HFF-Myc (cell line): ENCODE data around the gene BICRA.
"Not testable (repeated sequence)": the region's sequence is repeated elsewhere in the genome, so short reads cannot be mapped to it uniquely, and the experiment has no call there.

Experiments used
- DNase-seq: peaks from one replicate; pipeline ENCODE4 v3.0.0-alpha.2; 2011; ENCODE audit warnings: low read depth; ENCODE audit errors: extremely low read depth
- H3K4me3 ChIP-seq: replicated peaks from 2 replicates; pipeline ENCODE4 v1.5.1; 2011; ENCODE audit warnings: low read depth, mild to moderate bottlenecking, control low read depth, low read length
- TF ChIP-seq, protein P1 (sequence below): IDR thresholded peaks from 2 replicates; pipeline ENCODE4 v1.5.1; 2012; ENCODE audit warnings: mild to moderate bottlenecking, low read depth, low read length, control low read depth; ENCODE audit errors: missing control alignments

Gene BICRA

GRCh38 chr19:47725759-47726401 lies 116.9 kb downstream of the BICRA start:
- TF ChIP-seq, protein P1, sequence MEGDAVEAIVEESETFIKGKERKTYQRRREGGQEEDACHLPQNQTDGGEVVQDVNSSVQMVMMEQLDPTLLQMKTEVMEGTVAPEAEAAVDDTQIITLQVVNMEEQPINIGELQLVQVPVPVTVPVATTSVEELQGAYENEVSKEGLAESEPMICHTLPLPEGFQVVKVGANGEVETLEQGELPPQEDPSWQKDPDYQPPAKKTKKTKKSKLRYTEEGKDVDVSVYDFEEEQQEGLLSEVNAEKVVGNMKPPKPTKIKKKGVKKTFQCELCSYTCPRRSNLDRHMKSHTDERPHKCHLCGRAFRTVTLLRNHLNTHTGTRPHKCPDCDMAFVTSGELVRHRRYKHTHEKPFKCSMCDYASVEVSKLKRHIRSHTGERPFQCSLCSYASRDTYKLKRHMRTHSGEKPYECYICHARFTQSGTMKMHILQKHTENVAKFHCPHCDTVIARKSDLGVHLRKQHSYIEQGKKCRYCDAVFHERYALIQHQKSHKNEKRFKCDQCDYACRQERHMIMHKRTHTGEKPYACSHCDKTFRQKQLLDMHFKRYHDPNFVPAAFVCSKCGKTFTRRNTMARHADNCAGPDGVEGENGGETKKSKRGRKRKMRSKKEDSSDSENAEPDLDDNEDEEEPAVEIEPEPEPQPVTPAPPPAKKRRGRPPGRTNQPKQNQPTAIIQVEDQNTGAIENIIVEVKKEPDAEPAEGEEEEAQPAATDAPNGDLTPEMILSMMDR, result no peak
- no peak for DNase-seq
- no peak overlapping the region for H3K4me3 ChIP-seq

DNA sequence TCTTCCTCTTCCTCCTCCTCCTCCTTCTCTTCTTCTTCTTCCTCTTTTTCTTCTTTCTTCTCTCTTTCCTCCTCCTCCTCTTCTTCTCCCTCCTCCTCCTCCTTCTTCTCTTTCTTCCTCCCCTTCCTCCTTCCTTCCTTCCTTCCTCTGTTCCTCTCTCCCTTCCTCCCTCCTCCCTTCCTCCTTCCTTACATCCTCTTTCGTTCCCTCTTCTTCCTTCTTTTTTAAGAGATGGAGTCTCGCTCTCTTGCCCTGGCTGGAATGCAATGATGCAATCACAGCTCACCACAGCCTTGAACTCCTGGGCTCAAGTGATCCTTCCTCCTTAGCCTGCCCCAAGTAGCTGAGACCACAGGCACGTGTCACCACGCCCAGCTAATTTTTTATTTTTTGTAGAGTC lies 117.5 kb downstream of the BICRA start:
- TF ChIP-seq, protein P1, result no peak
- no peak overlapping the region for H3K4me3 ChIP-seq
- DNase-seq, result no peak

- not testable (repeated sequence) for H3K4me3 ChIP-seq, DNase-seq
Observed at GRCh38 chr19:47728295-47728694, 119.4 kb downstream of the BICRA start.

- H3K4me3 ChIP-seq, result no peak overlapping the region
- peak; percentile 61 for DNase-seq
- TF ChIP-seq, protein P1, result no peak
Observed at GRCh38 chr19:47729468-47729798, 120.5 kb downstream of the BICRA start.

- DNase-seq, result no peak
- TF ChIP-seq, protein P1, result no peak
- no peak overlapping the region for H3K4me3 ChIP-seq
Observed at GRCh38 chr19:47729799-47730520, 121.0 kb downstream of the BICRA start.

- DNase-seq, result no peak
- H3K4me3 ChIP-seq, result no peak overlapping the region
- TF ChIP-seq, protein P1, result no peak
Observed at GRCh38 chr19:47730521-47730889, 121.6 kb downstream of the BICRA start.

DNA sequence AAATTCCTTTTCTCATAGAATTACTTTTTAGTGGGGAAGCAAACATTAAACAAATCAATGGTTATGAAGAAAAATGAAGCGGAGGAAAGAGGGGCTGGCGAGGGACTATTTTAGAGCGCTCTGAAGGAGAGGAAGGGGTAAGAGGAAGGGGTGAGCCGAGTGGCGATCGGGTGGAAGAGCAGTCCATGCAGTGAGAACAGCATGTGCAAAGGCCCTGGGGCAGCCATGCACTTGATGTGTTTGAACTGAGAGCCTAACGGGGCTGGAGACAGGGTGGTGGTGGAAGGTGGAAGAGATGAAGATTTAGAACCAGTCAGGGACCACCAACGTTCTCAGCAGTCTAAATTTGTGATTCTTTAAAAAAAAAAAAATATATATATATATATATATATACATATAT lies 122.0 kb downstream of the BICRA start:
- DNase-seq, result no peak
- TF ChIP-seq, protein P1, result no peak

More for the DNA sequence above, 122.0 kb downstream of the BICRA start:
- no peak overlapping the region for H3K4me3 ChIP-seq
